Measurements from ENCODE around the gene KCNA3. TPM values are rescaled to one million over a fixed set of nuclear protein-coding genes. Genes with fewer than 3 reads are reported as not detected.
"Not testable (repeated sequence)": the region's sequence is repeated elsewhere in the genome, so short reads cannot be mapped to it uniquely, and the experiment has no call there.

The KCNA3 gene
- total RNA-seq, 1 donor from 2014 or later = not detected

DNA sequence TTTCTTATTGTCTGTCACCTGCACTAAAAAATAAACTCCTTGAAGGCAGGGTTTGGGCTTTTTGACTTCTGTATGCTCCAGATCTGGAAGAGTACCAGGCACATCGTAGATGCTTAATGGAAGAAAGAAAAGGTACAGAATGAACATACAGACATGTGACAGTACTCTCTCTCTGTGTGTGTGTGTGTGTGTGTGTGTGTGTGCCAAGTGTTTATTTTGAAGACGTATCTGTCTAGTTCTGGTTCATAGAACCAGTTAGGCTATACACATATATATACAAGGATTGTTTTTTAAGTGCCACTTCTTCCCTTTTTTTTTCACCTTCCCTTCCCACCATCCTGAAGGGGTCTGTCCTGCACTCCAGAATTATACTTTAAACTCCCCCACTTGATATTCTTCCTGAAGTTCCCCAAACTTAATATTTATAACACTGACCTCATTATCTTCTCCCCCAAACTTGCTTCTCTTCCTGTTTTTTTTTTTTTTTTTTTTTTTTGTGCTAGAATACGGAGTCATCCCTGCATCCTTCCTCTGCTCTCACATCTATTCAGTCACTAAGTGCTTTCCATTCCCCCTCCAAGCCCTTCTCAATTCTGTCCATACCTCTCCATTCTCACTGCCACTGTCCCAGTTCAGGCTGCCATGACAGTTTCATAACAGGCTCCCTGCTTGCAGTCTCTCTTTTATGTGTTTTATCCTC, 5.4 kb upstream of the KCNA3 start:
- DNase-seq (ENCODE audit: low read depth in 2 of 2) = no peak

DNA sequence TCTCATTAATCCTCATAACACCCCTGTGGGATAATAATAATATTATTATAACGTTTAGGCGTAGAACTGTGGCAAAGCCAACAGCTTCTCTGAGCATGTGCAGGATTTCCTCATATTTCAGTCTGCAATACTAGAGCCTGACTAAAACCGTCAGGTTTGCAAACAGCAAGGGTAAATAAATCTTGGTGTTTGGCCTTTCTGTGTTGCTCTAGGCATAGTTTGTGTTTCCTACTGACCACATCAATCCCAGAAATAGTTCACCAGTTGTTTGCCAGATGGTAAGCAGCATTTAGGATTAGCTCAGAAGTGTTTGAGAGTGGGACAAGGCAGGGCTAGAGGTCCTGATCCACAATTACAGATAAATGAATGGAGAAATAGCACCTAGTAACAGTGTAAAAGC, 2.8 kb upstream of the KCNA3 start:
- no peak for DNase-seq (ENCODE audit: low read depth in 2 of 2)

DNA sequence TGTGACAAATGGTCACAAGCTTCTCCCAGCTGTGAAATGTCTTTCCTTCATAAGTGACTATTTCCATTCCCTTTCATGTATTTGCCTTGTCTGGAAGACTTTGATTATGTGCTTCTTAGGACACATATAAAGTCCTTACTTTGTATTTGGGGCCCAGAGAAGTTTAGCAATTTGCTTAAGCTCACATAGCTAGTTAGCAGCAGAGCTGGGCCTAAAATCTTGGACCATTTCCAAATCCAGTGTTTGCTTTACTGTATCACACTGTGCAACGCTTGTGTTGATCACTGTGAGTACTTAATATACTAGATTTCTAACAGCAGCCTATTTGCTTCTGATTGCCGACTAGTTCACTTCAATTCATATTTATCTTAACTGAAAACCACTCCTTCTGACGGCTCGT, 2.2 kb upstream of the KCNA3 start:
- DNase-seq (ENCODE audit: low read depth in 2 of 2) = no peak

DNA sequence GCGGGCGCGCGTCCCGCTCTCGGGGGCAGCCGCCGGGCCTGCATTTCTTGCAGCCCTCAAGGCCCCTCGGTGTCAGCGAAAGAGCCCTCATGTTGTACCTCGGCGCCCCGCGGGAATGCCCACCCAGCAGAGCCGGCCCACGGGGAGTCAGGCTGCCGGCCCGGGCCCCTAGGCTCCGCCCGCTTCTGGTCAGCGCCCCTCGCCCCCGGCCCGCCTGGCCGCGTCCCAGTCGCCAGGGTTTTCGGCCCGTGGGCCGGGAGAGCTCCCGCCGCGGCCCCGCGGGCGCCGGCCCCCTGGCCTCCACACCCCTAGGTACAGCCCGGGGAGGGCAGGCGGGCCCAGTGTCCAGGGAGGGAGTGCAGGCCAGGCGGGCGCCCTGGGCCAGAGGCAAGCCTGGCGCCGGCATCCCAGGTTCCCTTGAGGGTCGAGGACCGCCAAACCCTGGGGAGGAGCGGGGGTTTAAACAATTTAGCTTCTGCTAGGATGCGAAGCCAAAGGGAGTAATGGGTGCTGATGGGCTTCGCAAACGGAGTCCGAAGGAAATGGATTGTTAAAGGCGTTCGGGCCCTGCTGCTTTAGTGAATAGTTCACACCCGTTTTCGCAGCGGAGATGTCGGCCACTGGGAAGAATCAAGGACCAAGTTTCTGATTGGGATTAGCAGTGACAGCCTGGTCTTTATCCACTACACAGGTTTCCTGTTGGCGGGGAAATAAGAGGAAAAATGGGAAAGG, 486 bp upstream of the KCNA3 start:
- DNase-seq (ENCODE audit: low read depth in 2 of 2) = no peak

DNA sequence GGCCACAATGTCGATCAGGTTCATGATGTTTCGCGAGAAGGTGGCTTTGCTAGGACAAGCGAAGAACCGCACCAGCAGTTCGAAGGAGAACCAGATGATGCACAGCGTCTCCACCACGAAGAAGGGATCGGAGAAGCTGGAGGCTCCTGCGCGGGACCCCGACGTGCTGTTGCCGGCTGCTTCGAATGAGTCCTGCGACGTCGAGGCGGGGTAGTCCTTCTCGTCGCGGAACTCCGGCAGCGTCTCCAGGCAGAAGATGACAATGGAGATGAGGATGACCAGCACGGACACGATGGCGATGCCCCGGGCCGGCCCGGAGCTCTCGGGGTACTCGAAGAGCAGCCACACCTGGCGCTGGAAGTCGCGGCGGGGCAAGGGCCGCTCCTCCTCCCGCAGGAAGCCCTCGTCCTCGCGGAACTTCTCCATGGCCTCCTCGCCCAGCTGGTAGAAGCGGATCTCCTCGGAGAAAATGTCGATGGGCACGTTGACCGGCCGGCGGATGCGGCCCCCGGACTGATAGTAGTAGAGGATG, 869 bp downstream of the KCNA3 start:
- no peak for DNase-seq (ENCODE audit: low read depth in 2 of 2)

DNA sequence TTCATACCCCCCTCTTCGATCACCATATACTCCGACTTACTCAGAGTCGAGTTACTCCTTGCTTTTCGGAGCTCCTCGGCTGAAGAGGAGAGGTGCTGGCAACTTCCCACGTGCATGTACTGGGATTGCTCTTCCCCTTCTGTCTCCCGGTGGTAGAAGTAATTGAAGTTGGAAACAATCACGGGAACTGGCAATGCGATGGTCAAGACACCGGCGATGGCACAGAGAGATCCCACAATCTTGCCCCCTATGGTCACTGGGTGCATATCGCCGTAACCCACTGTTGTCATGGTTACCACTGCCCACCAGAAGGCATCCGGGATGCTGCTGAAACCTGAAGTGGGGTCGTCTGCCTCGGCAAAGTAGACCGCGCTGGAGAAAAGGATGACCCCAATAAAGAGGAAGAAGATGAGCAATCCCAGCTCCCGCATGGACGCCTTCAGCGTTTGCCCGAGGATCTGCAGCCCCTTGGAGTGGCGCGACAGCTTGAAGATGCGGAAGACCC, 1.5 kb downstream of the KCNA3 start:
- DNase-seq (ENCODE audit: low read depth in 2 of 2) = no peak

DNA sequence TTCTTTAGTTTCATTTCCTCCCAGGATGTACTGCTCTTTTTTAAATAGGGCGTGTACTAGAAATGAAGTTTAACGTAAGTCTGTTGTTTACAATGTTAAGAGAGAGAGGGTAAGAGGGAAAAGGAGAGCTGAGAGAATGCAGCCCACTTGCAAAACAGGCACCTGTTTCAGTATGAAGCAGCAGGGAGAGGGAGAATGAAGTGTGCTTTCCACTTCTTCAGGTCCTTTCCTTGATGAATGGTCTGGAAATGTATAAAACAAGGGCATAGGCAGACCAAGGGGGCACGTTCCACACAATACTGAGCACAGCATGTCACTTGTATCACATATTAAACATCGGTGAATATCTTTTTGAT, 2.0 kb downstream of the KCNA3 start:
- no peak for DNase-seq (ENCODE audit: low read depth in 2 of 2)

DNA sequence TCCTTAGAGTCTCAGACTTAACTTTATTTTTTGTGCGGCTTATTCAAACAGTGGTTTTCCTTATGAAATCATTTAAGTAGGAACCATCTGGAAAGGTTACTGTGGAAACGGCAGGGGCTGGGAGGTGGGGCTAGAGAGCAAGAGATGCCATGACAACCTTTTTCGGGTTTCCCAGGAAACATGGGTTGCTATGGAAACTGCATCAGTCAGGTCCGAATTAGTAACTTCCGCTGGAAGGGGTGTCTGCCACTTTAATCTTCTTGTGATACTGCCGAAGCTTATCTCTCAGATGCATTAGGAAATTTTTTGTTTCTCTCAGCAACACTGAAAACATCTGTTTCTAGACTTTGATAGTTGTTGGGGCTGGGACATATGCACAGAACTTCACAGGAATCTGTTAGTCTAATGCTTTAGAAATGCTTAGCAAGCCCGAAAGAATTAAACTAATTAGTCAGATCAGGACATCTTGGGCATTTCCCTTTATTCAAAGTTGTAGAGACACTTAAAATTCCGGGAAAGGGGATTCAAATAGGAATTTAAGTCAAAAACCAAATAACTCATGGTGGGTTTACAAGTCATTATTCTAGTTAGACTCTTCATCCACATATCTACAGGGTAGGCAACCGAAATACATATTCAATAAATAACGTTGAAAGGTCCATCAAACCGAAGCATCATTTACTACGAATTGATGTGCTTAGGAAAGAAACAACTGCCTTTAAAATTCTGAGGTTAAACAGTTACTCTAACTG, 2.6 kb downstream of the KCNA3 start:
- no peak for DNase-seq (ENCODE audit: low read depth in 2 of 2)

DNA sequence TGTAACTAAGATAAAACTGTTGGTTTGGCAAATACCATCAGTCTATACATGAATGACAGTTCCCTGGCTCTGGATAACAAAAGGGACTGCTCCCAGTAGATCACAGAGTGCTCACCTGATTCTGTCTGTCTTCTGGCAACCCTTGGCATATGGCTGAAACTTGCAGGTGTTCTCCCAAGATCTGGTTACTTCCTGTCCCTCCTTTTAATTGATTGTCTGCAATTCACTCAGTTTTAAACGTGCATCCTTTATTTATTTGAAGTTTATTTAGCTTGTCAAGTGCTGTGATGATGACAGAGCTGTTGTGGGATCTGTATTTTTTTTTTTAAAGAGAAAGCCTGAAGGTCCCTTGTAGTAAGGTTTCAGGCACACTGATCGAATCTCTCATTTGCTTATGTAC, 3.4 kb downstream of the KCNA3 start:
- DNase-seq (ENCODE audit: low read depth in 2 of 2) = no peak

DNA sequence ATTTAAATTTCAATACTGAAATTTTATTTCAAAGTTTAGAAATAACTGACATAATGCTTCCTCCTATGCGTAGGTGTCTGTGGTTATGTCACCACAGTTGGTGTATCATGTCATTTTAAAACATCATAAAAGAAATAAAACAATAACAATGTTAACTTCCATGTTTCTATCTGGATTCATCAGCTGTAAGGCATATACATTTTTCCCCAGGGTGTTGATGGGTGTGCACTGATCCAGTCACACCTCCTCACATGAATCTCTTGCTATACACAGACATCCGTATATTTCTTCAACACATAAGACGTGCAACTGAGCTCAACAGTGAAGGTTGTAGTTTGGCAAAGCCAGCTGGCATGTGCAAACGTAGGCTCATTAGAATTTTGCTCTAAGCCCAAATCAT, 6.2 kb downstream of the KCNA3 start:
- no peak for DNase-seq (ENCODE audit: low read depth in 2 of 2)

DNA sequence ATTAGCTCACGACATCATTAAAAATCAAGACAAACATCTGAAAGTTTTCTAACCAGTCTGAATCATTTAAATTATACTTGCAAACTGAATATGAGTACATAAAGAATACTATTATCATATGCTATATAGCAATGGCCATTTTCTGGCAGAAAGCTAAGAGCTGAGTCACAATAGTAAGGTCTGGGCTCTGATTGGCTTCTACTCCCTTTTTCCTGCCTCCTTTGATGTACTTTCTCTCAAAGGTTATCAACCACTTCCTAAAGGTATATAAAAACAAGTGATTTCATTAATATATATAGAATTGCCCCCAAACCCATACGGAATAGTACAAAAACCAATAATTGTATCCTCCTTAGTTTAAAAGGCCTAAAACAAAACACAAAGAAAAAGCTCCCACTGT, 7.0 kb downstream of the KCNA3 start:
- no peak for DNase-seq (ENCODE audit: low read depth in 2 of 2)

DNA sequence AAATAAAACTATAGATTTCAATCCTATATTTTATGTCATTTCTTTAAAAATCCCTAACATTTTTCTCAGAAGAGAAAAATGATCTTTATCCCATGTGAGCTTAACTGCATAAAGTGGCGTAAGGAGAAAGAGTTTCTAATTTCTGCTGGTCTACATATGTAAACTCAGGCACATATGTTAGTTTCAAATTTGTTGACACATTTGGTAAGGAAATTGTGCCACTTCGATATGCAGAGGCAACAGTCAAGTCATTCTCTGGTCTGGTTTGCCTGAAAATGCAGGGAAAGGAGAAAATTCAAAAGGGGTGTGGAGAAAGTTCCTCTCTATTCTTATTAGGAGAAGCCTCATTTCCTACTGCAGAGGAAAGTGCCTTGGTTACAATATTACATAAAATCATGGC, 11.5 kb downstream of the KCNA3 start:
- DNase-seq (ENCODE audit: low read depth in 2 of 2) = no peak

DNA sequence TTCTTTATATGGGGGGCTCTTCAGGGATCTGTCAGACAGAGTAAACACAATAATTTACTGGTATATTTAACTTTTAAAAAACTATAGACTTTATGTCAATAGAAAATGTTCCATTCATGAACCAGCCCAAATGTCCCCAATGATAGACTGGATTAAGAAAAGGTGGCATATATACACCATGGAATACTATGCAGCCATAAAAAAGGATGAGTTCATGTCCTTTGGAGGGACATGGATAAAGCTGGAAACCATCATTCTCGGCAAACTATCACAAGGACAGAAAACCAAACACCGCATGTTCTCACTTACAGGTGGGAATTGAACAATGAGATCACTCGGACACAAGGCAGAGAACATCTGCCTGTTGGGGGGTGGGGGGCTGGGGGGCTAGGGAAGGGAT, 15.2 kb downstream of the KCNA3 start:
- not testable (repeated sequence) for DNase-seq (ENCODE audit: low read depth in 2 of 2)

DNA sequence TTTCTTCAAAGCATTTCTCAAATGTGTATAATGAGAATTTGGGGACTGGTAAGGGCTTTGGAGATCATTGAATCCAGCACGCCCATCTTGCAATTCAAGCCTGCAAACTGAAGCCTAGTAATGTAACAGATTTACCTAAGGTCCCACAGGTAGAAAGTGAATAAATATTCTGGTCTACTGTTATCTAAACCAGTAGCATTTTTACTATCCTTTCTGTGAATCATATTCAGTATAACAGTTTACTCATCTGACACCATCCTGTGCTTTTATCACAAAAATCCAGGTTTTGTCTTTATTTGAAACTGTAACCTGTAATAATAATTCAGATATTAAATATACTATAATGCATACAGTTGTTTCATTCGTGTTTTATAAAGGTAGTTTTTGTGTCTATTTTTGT, 17.4 kb downstream of the KCNA3 start:
- no peak for DNase-seq (ENCODE audit: low read depth in 2 of 2)

DNA sequence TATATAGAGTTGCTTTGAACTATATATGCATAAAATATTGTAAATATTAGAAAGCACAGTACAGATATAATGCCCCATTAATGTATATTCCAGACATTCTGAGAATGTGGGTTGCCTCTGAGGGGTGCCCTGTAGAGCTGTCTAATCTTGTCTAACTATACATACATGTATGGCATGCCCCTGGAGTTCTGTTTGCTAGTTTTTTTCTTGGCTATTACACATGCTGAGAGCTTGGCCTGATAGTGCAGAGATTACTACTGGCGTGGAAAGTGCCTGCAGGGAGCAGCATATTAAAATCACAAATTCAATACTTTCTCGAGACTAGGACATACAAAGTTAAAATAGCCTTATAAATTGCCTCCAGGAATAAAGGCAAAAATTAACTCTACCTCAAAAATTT, 24.1 kb downstream of the KCNA3 start:
- DNase-seq (ENCODE audit: low read depth in 2 of 2) = no peak

DNA sequence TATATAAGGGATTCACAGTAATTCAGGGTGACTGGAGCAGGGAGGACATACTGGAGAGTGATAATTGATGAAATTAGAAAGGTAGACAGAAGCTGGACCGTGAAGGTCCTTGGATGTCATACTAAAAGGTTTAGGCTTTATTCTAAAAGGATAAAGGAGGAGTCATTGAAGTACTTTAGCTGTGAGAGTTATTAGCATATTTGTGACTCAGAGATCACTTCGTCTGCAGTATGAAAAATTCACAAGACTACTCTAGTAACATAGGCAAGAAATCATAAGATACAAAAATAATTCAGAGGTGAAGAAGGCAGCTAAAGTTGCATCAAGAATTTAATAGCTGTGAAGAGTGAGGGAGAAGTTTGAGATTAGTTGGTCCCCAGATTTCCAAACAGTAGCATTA, 26.3 kb downstream of the KCNA3 start:
- no peak for DNase-seq (ENCODE audit: low read depth in 2 of 2)

DNA sequence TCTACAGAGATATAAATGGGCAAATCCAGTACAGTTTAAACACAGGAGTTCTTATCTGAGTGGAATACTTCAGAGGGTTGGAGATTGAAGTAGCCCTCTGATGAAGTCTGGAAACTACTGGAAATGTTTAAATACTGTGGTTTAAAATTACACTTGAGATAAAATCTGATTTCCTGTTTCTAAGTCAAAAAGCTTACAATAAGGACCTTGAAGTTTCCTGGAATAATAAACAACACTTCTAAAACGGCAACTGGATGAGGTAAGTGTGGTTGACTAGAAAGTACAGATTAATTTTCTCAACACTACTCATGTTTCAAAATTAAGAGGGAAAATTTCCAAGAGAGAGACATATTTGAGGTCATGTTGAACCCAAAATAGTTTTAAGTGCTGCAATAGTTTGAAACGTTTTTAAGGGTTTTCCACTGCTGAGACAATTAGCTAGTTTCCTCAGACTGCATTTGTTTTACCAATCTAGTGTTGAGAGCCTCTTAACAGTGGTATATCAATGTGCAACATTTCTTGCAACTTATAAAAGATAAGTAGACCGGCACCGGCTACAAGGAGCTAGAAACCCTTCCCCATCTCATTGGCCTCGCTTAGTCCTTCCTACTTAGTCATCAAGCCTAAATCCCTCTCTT, 27.4 kb downstream of the KCNA3 start:
- DNase-seq (ENCODE audit: low read depth in 2 of 2) = peak in 1 of 2 donors; percentile 47

DNA sequence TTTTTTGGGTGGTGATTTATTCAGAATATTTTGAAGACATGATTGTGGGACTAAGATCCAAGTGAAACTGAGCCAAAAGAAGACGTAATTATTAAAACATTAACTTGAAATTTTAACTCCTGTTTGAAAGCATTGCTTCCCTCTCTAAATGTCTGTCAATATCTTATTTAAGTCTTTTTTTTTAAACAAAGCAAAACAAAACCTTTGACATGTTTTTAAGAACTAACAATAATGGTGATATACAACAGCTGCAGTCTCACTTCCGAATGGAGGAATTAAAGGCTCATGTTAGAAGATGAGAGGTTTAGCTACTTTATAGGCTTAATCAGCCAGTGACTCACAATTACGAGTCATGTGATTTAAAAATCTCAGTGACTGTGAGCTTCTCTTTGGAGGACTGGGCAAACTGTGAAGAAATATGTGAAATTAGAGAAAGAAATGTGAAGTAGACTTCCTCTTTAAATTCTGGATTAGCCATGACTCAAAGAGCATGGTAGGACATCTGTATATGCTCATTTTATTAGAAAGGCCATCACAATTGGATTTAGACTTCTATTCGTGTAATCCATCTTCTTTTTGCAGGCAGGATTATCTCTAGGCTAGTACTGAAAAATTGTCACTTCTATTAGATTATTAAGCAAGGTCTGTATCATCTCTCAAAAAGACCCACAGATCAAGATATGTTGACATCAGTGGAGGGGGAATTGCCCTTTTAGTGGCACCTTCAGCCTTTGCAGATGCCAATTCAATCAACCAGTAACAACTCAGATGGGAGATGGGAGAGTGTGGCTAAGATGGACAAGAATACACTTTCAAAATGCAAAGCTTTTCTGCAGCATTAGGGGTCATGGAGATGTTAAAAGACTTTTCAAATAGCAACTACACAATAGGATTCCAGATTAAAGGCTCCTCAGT, 28.7 kb downstream of the KCNA3 start:
- peak in 1 of 2 donors; percentile 32 for DNase-seq (ENCODE audit: low read depth in 2 of 2)

DNA sequence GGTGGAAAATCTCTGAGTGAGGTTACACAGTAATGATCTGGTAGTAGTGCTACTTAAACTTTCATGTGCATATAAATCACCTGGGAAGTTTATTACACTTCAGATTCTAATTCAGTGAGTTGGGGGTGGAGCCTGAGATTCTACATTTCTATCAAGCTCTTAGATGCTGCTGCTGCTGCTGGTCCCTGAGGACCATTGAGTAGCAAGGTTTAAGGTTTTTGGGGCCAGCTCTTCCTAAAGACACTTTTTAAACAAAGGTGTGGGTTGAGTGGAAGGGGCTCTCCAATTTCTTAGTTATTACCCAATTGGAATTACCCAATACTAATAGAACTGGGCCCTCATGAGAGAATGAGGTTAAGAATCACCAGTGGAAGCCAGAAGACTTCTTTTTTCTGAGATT, 29.5 kb downstream of the KCNA3 start:
- no peak for DNase-seq (ENCODE audit: low read depth in 2 of 2)

DNA sequence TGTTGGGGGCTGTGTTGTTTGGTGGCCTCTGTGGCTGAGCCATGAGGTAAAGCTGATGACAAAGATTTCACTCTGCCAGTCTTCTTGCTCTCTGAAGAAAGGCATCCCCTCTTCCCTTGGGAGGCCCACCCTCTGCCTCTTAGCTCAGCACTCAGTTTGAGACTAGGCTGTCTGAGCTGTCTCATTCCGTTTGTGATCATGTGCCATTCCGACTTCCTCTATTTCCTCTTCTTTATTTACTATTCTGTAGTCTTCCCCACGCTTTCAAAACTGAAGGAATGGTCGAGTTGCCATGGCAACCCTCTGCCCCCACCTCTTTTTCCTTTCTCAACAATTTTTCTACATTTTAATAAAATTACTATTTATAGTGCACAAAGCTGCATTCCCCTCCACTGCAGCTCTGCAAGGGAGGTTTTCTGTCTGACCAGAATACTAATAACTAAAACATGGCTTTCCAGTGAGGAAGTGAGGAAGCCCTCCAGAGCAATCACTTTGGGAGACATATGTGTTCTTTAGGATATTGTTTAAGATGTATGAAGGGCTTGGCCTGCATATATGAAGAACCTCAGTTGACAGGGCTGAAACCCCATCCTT, 30.8 kb downstream of the KCNA3 start:
- no peak for DNase-seq (ENCODE audit: low read depth in 2 of 2)

Measured in lung microvascular endothelial cell (primary cell).